OCI-LY1 (cell line): ENCODE data around the gene BLOC1S1.

Experiments
- CTCF ChIP-seq: fragments of 200-600 bp; sonication (generic), shearing (Covaris generic); IDR thresholded peaks from 2 replicates; pipeline ENCODE4 v1.5.1; 2017; ENCODE audit warnings: mild to moderate bottlenecking, antibody characterized with exemption, low read length, moderate library complexity, mixed read lengths
- EZH2 ChIP-seq: fragments of 200-600 bp; sonication (generic), shearing (Covaris generic); IDR thresholded peaks from 2 replicates; pipeline ENCODE4 v1.8.0; 2017; ENCODE audit warnings: borderline replicate concordance, mixed run types, mild to moderate bottlenecking, antibody characterized with exemption, low read length, moderate library complexity, mixed read lengths

GRCh38 chr12:55736076-55736475 is 20.2 kb downstream of the BLOC1S1 start:
- TF ChIP-seq CTCF: no peak
- no peak for TF ChIP-seq EZH2
